K562 (cell line): Measurements from ENCODE around the gene TAF4.

Experiments
- E4F1 ChIP-seq: fragments of 250-450 bp; sonication (Bioruptor Pico); IDR thresholded peaks from 2 replicates; pipeline ENCODE4 v1.5.0; 2021; ENCODE audit warnings: mild to moderate bottlenecking, borderline replicate concordance
- EZH2 ChIP-seq: IDR thresholded peaks from 2 replicates; pipeline ENCODE4 v1.6.1; 2012; ENCODE audit warnings: low read depth, mild to moderate bottlenecking, inconsistent platforms, low read length, borderline replicate concordance
- FOXJ3 ChIP-seq: sonication (generic); formaldehyde crosslinking; IDR thresholded peaks from 2 replicates; pipeline ENCODE4 v1.4.0; 2020; ENCODE audit warnings: mild to moderate bottlenecking, missing genetic modification reagents
- NFIC ChIP-seq: fragments of 450-650 bp; IDR thresholded peaks from 2 replicates; pipeline ENCODE4 v1.6.1; 2017; ENCODE audit warnings: mild to moderate bottlenecking, inconsistent platforms
- TRIM28 ChIP-seq: fragments of 450-650 bp; IDR thresholded peaks from 2 replicates; pipeline ENCODE4 v1.6.1; 2017
- TF ChIP-seq, protein P1 (sequence below), 3 experiments: IDR thresholded peaks in 2 of 3; conservative IDR thresholded peaks in 1 of 3; 2 replicates each; pipeline ENCODE4 v1.5.1; 2011 to 2012; ENCODE audit warnings: low read length in 3 of 3, mild to moderate bottlenecking in 3 of 3, control low read depth in 2 of 3, improper control_type of control experiment in 1 of 3, inconsistent platforms in 1 of 3, low read depth in 1 of 3, mixed read lengths in 1 of 3, moderate library complexity in 1 of 3; ENCODE audit not compliant: insufficient read depth in 2 of 3

- TF ChIP-seq, protein P1, sequence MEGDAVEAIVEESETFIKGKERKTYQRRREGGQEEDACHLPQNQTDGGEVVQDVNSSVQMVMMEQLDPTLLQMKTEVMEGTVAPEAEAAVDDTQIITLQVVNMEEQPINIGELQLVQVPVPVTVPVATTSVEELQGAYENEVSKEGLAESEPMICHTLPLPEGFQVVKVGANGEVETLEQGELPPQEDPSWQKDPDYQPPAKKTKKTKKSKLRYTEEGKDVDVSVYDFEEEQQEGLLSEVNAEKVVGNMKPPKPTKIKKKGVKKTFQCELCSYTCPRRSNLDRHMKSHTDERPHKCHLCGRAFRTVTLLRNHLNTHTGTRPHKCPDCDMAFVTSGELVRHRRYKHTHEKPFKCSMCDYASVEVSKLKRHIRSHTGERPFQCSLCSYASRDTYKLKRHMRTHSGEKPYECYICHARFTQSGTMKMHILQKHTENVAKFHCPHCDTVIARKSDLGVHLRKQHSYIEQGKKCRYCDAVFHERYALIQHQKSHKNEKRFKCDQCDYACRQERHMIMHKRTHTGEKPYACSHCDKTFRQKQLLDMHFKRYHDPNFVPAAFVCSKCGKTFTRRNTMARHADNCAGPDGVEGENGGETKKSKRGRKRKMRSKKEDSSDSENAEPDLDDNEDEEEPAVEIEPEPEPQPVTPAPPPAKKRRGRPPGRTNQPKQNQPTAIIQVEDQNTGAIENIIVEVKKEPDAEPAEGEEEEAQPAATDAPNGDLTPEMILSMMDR (IDR thresholded peaks at IDR 0.05 in 2 of 3, conservative IDR thresholded peaks at IDR 0.05 in 1 of 3; ENCODE audit: insufficient read depth in 2 of 3, low read depth in 1 of 3, low read length in 3 of 3): no peak
- no peak for TF ChIP-seq FOXJ3 (CRISPR knock-in tag)
- TF ChIP-seq NFIC: no peak
- no peak for TF ChIP-seq TRIM28
- TF ChIP-seq E4F1 (CRISPR knock-in tag): no peak
- no peak for TF ChIP-seq EZH2
Measured at GRCh38 chr20:62048821-62049291, 16.8 kb downstream of the TAF4 start.
